T-cell (primary cell): ENCODE data around the gene RBM11. TPM values are rescaled to one million over a fixed set of nuclear protein-coding genes. Genes with fewer than 3 reads are reported as not detected.
"Not testable (repeated sequence)": the region's sequence is repeated elsewhere in the genome, so short reads cannot be mapped to it uniquely, and the experiment has no call there.

ENCODE experiments used
- ATAC-seq, 4 experiments: fragments of 200-7000 bp in 3 of 4; fragments of 150-1000 bp in 1 of 4; cut with Tn5 transposase; replicated peaks in 1 of 4; 1 replicate in 3 of 4; 2 replicates in 1 of 4; pipeline ENCODE4 v1.10.0; 2021; ENCODE audit warnings: moderate library complexity in 3 of 4, mild to moderate bottlenecking in 2 of 4, moderate number of reproducible peaks in 1 of 4
- CTCF ChIA-PET, 2 donors: fragments of 300-600 bp; sonication (Branson Sonifier 250); formaldehyde crosslinking; loops; one replicate each; lab custom pipeline; 2022; ENCODE audit warnings: antibody characterized with exemption in 2 of 2; lab: Charles Lee
- POLR2A ChIA-PET, 2 donors: fragments of 300-600 bp; sonication (Branson Sonifier 250); formaldehyde crosslinking; loops; one replicate each; lab custom pipeline; 2022; ENCODE audit warnings: antibody characterized with exemption in 2 of 2; lab: Charles Lee
- DNase-seq, 35 experiments: peaks; one replicate each; pipeline versions ENCODE4 v3.0.0 to v3.0.0-alpha.2; 2013 to 2023
- H3K27ac ChIP-seq: one replicate; pipeline ENCODE4 v1.5.1; 2013; ENCODE audit warnings: low read length
- H3K27me3 ChIP-seq, 2 experiments: replicated peaks in 1 of 2; 1 replicate in 1 of 2; 2 replicates in 1 of 2; pipeline versions ENCODE4 v1.6.1 to v1.7.0; 2013; ENCODE audit warnings: low read length in 1 of 2, mixed read lengths in 1 of 2; ENCODE audit not compliant: control insufficient read depth in 2 of 2, insufficient read depth in 2 of 2; ENCODE audit errors: extremely low read depth in 1 of 2
- H3K36me3 ChIP-seq, 2 donors: 1 replicate in 1 of 2; 2 replicates in 1 of 2; pipeline versions ENCODE4 v1.6.1 to v1.7.0; 2013; ENCODE audit warnings: low read length in 1 of 2; ENCODE audit not compliant: control insufficient read depth in 2 of 2, insufficient read depth in 1 of 2; ENCODE audit errors: extremely low read depth in 1 of 2
- H3K4me1 ChIP-seq, 2 experiments: 1 replicate in 1 of 2; 2 replicates in 1 of 2; pipeline versions ENCODE4 v1.6.1 to v1.7.0; 2013; ENCODE audit warnings: low read length in 2 of 2, mixed read lengths in 1 of 2; ENCODE audit not compliant: insufficient read depth in 2 of 2, control insufficient read depth in 1 of 2; ENCODE audit errors: extremely low read depth in 1 of 2
- H3K4me3 ChIP-seq, 2 donors: 1 replicate in 1 of 2; 2 replicates in 1 of 2; pipeline versions ENCODE4 v1.5.1 to v1.7.0; 2013; ENCODE audit warnings: mild to moderate bottlenecking in 2 of 2, low read length in 1 of 2, moderate library complexity in 1 of 2; ENCODE audit not compliant: control insufficient read depth in 1 of 2; ENCODE audit errors: extremely low read depth in 1 of 2
- H3K9me3 ChIP-seq: 2 replicates; pipeline ENCODE4 v1.7.0; 2013
- H3K27ac Mint-ChIP-seq, 2 donors: one replicate each; pipeline ENCODE4 v1.8.0; 2020 to 2021; ENCODE audit warnings: mild to moderate bottlenecking in 2 of 2, mixed read lengths in 2 of 2
- H3K27me3 Mint-ChIP-seq, 2 donors: one replicate each; pipeline ENCODE4 v1.8.0; 2021 to 2022; ENCODE audit warnings: mixed read lengths in 2 of 2
- H3K36me3 Mint-ChIP-seq: one replicate; pipeline ENCODE4 v1.8.0; 2021; ENCODE audit warnings: mixed read lengths
- H3K4me1 Mint-ChIP-seq, 3 donors: one replicate each; pipeline ENCODE4 v1.8.0; 2020 to 2022; ENCODE audit warnings: mixed read lengths in 3 of 3, mild to moderate bottlenecking in 1 of 3
- H3K4me3 Mint-ChIP-seq, 3 donors: one replicate each; pipeline ENCODE4 v1.8.0; 2020 to 2022; ENCODE audit warnings: mild to moderate bottlenecking in 3 of 3, mixed read lengths in 3 of 3, moderate library complexity in 3 of 3
- H3K9me3 Mint-ChIP-seq, 3 donors: one replicate each; pipeline ENCODE4 v1.8.0; 2020 to 2022; ENCODE audit warnings: mixed read lengths in 3 of 3
- WGBS: methylation state at CpG from one replicate; pipeline ENCODE4 v1.1.5; 2013; ENCODE audit warnings: missing lambda C conversion rate; ENCODE audit not compliant: insufficient coverage; 5-methylcytosine and 5-hydroxymethylcytosine counted together
- total RNA-seq, 35 experiments: library from RNA in 6 of 35; stranded (reverse) in 6 of 35; fragments of 120-200 nt in 1 of 35; gene quantifications; one replicate each; pipeline versions ENCODE4 v1.2.1 to v1.2.4 and lab custom pipeline; 2013 to 2026

Gene RBM11
- total RNA-seq = 10 to 100 TPM in 1 of 5 donors, 1 to 10 TPM in 4; 2.5 to 16.8 (median 6.2) TPM
- 7.3 TPM for total RNA-seq (2013)
- 1.8 to 13.6 (median 4.3) reads per million in 29 experiments for total RNA-seq (lab: John Stamatoyannopoulos, UW)

DNA sequence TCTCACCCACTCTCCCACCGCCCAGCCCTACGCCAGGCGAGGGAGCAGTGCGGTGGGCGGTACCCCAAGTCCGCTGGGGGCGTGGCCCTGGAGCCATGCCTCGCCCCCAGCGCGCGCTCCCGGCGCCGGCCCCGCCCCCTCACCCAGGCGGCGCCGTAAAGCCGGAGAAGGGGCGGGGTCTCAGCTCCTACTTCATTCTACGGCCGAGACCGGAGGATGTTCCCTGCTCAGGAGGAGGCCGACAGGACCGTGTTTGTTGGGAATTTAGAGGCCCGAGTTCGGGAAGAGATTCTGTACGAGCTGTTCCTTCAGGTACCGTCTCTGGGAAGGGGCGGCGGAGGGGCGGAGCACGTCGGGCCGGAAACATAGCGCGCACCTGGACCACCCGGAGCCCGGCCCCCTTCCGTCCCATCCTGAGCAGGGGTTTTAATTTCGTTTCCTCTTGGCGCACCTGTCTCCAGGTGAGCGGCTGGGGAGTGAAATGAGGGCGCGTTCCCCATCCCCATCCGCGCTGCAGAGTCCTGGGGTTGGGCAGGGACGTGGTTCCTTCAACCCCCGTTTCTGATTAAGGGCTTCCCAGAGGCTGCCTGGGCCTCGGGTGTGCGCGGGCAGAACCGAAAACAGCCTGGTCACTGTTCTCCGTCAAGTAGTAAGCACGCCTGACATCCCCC is at the start of gene RBM11:
TSS of gene RBM11 (plus strand) at position 187 of the 671 bp plus-strand sequence. CDS start at position 217, 30 bp downstream.
- ATAC-seq (peak; percentile 94 to 97 (median 96)), DNase-seq (peak; percentile 32 to 86 (median 68))
- Mint-ChIP-seq H3K9me3 (no peaks in the 10 kb centered on the region), H3K27ac (peak within 1 kb of the TSS; percentile 31 to 84), H3K36me3 (no peaks in the 10 kb centered on the region), H3K4me1 (peaks cover 7 to 15% (median 12%) of the 10 kb centered on the region in 3 donors), H3K4me3 (peak within 1 kb of the TSS; percentile 82 to 85 (median 85)), H3K27me3 (peaks cover 4 to 11% of the 10 kb centered on the region in 2 donors)
- H3K4me1 ChIP-seq = peaks cover 5 to 14% of the 10 kb centered on the region in 2 experiments
- peak within 1 kb of the TSS; percentile 43 for H3K27ac ChIP-seq
- WGBS = under 1% methylated on average over 37 of the region's 55 CpGs
- H3K27me3 ChIP-seq = peaks cover 0 to 9% of the 10 kb centered on the region in 2 experiments
- ChIA-PET CTCF (no interaction called here), POLR2A (no interaction called here)
- no peaks in the 10 kb centered on the region for H3K36me3 ChIP-seq
- no peaks in the 10 kb centered on the region for H3K9me3 ChIP-seq
- H3K4me3 ChIP-seq = peak within 1 kb of the TSS; percentile 90

DNA sequence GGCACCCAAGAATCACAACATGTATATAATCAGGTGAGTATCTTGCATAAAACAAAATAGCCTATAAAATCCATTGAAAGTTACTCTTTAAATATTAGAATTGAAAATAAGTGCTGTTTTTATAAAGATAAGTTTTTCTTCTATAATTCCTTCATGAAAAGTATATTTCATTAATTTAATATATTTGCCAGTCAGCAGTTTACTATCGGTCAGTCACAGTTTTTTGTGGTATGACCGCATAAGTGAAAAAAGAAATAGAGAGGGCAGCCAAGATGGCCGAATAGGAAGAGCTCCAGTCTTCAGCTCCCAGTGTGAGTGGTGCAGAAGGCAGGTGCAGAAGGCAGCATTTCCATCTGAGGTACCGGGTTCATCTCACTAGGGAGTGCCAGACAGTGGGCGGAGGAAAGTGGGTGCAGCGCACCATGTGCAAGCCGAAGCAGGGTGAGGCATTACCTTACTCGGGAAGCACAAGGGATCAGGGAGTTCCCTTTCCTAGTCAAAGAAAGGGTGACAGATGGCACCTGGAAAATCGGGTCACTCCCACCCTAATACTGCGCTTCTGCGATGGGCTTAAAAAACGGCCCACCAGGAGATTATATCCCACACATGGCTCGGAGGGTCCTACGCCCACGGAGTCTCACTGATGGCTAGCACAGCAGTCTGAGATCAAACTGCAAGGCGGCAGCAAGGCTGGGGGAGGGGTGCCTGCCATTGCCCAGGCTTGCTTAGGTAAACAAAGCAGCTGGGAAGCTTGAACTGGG is 49.3 kb upstream of the RBM11 start:
- WGBS = 87% methylated on average over 11 of the region's 16 CpGs
- POLR2A ChIA-PET, H3K27ac ChIP-seq, CTCF ChIA-PET, ATAC-seq, H3K4me1 ChIP-seq, H3K4me3 ChIP-seq, H3K9me3 Mint-ChIP-seq, H3K27me3 ChIP-seq, H3K4me3 Mint-ChIP-seq, H3K27me3 Mint-ChIP-seq, H3K36me3 Mint-ChIP-seq, H3K4me1 Mint-ChIP-seq, DNase-seq, H3K36me3 ChIP-seq, H3K27ac Mint-ChIP-seq, H3K9me3 ChIP-seq: not testable (repeated sequence)

- no peaks in the 10 kb centered on the region for H3K36me3 Mint-ChIP-seq
- peaks cover 0 to under 1% (median 0%) of the 10 kb centered on the region in 3 donors for H3K9me3 Mint-ChIP-seq
- ATAC-seq = no peak
- H3K27me3 ChIP-seq = no peaks in the 10 kb centered on the region
- H3K9me3 ChIP-seq = no peaks in the 10 kb centered on the region
- no peak overlapping the region for H3K4me3 ChIP-seq
- H3K27me3 Mint-ChIP-seq = peaks cover 5 to 9% of the 10 kb centered on the region in 2 donors
- no peak for DNase-seq
- no peaks in the 10 kb centered on the region for H3K4me1 ChIP-seq
- H3K4me1 Mint-ChIP-seq = no peaks in the 10 kb centered on the region
- CTCF ChIA-PET = no interaction called here
- no peak overlapping the region for H3K27ac Mint-ChIP-seq
- H3K4me3 Mint-ChIP-seq = no peak overlapping the region
- POLR2A ChIA-PET = no interaction called here
- no peak overlapping the region for H3K27ac ChIP-seq
- no peaks in the 10 kb centered on the region for H3K36me3 ChIP-seq
These were observed 9.7 kb upstream of the RBM11 start for GRCh38 chr21:14206222-14206621.

DNA sequence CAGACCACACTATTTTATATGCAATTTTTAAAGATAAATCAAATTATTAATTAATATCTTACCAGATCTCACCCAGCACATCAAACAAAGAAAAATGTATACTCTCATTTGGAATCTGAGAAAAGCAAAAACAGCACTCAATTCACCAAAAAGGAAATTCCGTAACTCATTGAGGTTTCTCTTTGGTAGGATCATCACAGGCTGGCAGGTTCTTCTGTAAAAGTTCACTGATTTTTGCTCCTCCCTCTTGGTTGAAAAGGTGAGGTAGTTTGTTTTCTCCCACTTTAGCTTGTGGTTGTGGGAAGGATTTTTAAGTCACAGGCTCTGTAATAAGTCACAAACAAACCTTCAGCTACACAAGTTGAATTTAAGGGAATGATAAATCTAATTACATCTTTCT is 5.2 kb upstream of the RBM11 start, which contains the start of gene LIPI:
TSS of gene LIPI (minus strand) at position 218 of the 400 bp plus-strand sequence. CDS start at position 108, 110 bp downstream.
- Histone ChIP-seq H3K4me1 (peaks cover 0 to 1% of the 10 kb centered on the region in 2 experiments), H3K27ac (no peak within 1 kb of the TSS), H3K36me3 (no peaks in the 10 kb centered on the region), H3K27me3 (peaks cover 0 to 2% of the 10 kb centered on the region in 2 experiments), H3K4me3 (no peak within 1 kb of the TSS), H3K9me3 (no peaks in the 10 kb centered on the region)
- CTCF ChIA-PET = no interaction called here
- WGBS = 100% methylated on average over 1 of the region's 1 CpG
- Mint-ChIP-seq H3K36me3 (no peaks in the 10 kb centered on the region), H3K27me3 (peaks cover 11 to 13% of the 10 kb centered on the region in 2 donors), H3K9me3 (no peaks in the 10 kb centered on the region), H3K4me1 (peaks cover 0 to 4% (median 1%) of the 10 kb centered on the region in 3 donors), H3K4me3 (no peak within 1 kb of the TSS), H3K27ac (no peak within 1 kb of the TSS)
- ATAC-seq (no peak), DNase-seq (no peak)
- POLR2A ChIA-PET = no interaction called here

- no peaks in the 10 kb centered on the region for H3K36me3 Mint-ChIP-seq
- H3K9me3 ChIP-seq = no peaks in the 10 kb centered on the region
- no peaks in the 10 kb centered on the region for H3K36me3 ChIP-seq
- no peak overlapping the region for H3K27ac ChIP-seq
- peaks cover 5 to 14% of the 10 kb centered on the region in 2 experiments for H3K4me1 ChIP-seq
- DNase-seq (no peak), ATAC-seq (no peak)
- peaks cover 7 to 16% of the 10 kb centered on the region in 2 donors for H3K27me3 Mint-ChIP-seq
- no peaks in the 10 kb centered on the region for H3K9me3 Mint-ChIP-seq
- H3K27me3 ChIP-seq = peaks cover 0 to 9% of the 10 kb centered on the region in 2 experiments
- H3K4me1 Mint-ChIP-seq = peaks cover 7 to 12% (median 12%) of the 10 kb centered on the region in 3 donors
- H3K4me3 ChIP-seq = no peak overlapping the region
- no peak overlapping the region for H3K4me3 Mint-ChIP-seq
- POLR2A ChIA-PET = no interaction called here
- CTCF ChIA-PET = interaction anchor here in 1 of 2 donors (0.7 kb wide), 1 partner anchor 1491 kb away, joined by 3 read pairs; no protein-coding TSS in a partner anchor
- H3K27ac Mint-ChIP-seq = no peak overlapping the region
These were observed 2.8 kb upstream of the RBM11 start for GRCh38 chr21:14213164-14213563.

GRCh38 chr21:14223365-14223764 is 7.4 kb downstream of the RBM11 start:
- no peaks in the 10 kb centered on the region for H3K27me3 ChIP-seq
- no peak for ATAC-seq
- H3K27ac Mint-ChIP-seq = no peak overlapping the region
- POLR2A ChIA-PET = no interaction called here
- no peak for DNase-seq
- no peaks in the 10 kb centered on the region for H3K9me3 ChIP-seq
- H3K27me3 Mint-ChIP-seq = no peaks in the 10 kb centered on the region
- no CpG with 5 or more reads among the region's 1 CpG for WGBS
- no peaks in the 10 kb centered on the region for H3K36me3 ChIP-seq
- H3K27ac ChIP-seq = no peak overlapping the region
- H3K4me1 ChIP-seq = no peaks in the 10 kb centered on the region
- peaks cover 0 to 2% (median 0%) of the 10 kb centered on the region in 3 donors for H3K4me1 Mint-ChIP-seq
- peaks cover 24% of the 10 kb centered on the region for H3K36me3 Mint-ChIP-seq
- H3K4me3 Mint-ChIP-seq = no peak overlapping the region
- CTCF ChIA-PET = no interaction called here
- H3K9me3 Mint-ChIP-seq = peaks cover 0 to under 1% (median under 1%) of the 10 kb centered on the region in 3 donors
- no peak overlapping the region for H3K4me3 ChIP-seq
